OCI-LY7 (cell line): ENCODE results near the gene NCAPG. TPM values are rescaled to one million over a fixed set of nuclear protein-coding genes. Genes with fewer than 3 reads are reported as not detected.

Source experiments
- BruUV-seq: library from RNA; stranded (reverse); fragments of 400-500 nt; replicated peaks from 2 replicates; lab custom pipeline; 2021; lab: Mats Ljungman, UMichigan
- CTCF ChIA-PET: fragments of 300-600 bp; sonication (Branson Sonifier 250); formaldehyde crosslinking; loops from one replicate; lab custom pipeline; 2022; ENCODE audit warnings: antibody characterized with exemption; ENCODE audit not compliant: unreplicated experiment; lab: Charles Lee
- POLR2A ChIA-PET: fragments of 300-600 bp; sonication (Branson Sonifier 250); formaldehyde crosslinking; loops from one replicate; lab custom pipeline; 2022; ENCODE audit warnings: antibody characterized with exemption; lab: Charles Lee
- DNase-seq: peaks from one replicate; pipeline ENCODE4 v3.0.0-alpha.2; 2015; ENCODE audit warnings: low spot score
- H2AFZ ChIP-seq: fragments of 200-600 bp; sonication (generic), shearing (Covaris generic); 2 replicates; pipeline ENCODE4 v1.6.1; 2014; ENCODE audit warnings: mild to moderate bottlenecking, antibody characterized with exemption, low read length, moderate library complexity
- H3K27ac ChIP-seq: fragments of 200-600 bp; sonication (generic); 2 replicates; pipeline ENCODE4 v1.5.1; 2014; ENCODE audit warnings: mixed run types, low read depth, mild to moderate bottlenecking, moderate library complexity, low read length, inconsistent platforms; ENCODE audit not compliant: poor library complexity, severe bottlenecking
- H3K36me3 ChIP-seq: fragments of 200-600 bp; sonication (generic); 2 replicates; pipeline ENCODE4 v1.6.1; 2014; ENCODE audit warnings: mild to moderate bottlenecking, antibody characterized with exemption, low read length, moderate library complexity, mixed read lengths; ENCODE audit not compliant: insufficient read depth
- H3K4me1 ChIP-seq: fragments of 200-600 bp; sonication (generic); 2 replicates; pipeline ENCODE4 v1.5.1; 2014; ENCODE audit warnings: mild to moderate bottlenecking, low read length; ENCODE audit not compliant: insufficient read depth, poor library complexity, severe bottlenecking
- H3K4me2 ChIP-seq: fragments of 200-600 bp; sonication (generic); 2 replicates; pipeline ENCODE4 v1.6.1; 2014; ENCODE audit warnings: mild to moderate bottlenecking, low read length
- H3K4me3 ChIP-seq: fragments of 200-600 bp; sonication (generic); 2 replicates; pipeline ENCODE4 v1.5.1; 2014; ENCODE audit warnings: mild to moderate bottlenecking, low read depth, low read length; ENCODE audit not compliant: poor library complexity, severe bottlenecking
- H3K79me2 ChIP-seq: fragments of 200-600 bp; sonication (generic); 2 replicates; pipeline ENCODE4 v1.6.1; 2016; ENCODE audit warnings: low read depth, mild to moderate bottlenecking, low read length, moderate library complexity, mixed read lengths; ENCODE audit not compliant: insufficient read depth
- H3K9me2 ChIP-seq: fragments of 200-600 bp; sonication (generic); 2 replicates; pipeline ENCODE4 v1.6.1; 2016; ENCODE audit warnings: mild to moderate bottlenecking, low read length, mixed read lengths; ENCODE audit not compliant: insufficient read depth
- H3K9me3 ChIP-seq: fragments of 200-600 bp; sonication (generic); 2 replicates; pipeline ENCODE4 v1.6.1; 2014; ENCODE audit warnings: mild to moderate bottlenecking, mixed run types, low read length, mixed read lengths
- H4K20me1 ChIP-seq: fragments of 200-600 bp; sonication (generic); 2 replicates; pipeline ENCODE4 v1.6.1; 2014; ENCODE audit warnings: mild to moderate bottlenecking, antibody characterized with exemption, low read length, moderate library complexity, mixed read lengths; ENCODE audit not compliant: insufficient read depth
- EZH2phosphoT487 ChIP-seq: fragments of 200-600 bp; sonication (generic); IDR thresholded peaks from 2 replicates; pipeline ENCODE4 v1.6.1; 2018; ENCODE audit warnings: low read depth, borderline replicate concordance, mild to moderate bottlenecking, mixed run types, antibody characterized with exemption, low read length, moderate library complexity, mixed read lengths
- intact Hi-C: fragments of 100-400 bp; cut with micrococcal nuclease; formaldehyde crosslinking; loops from one replicate; pipeline ENCODE4 v1.10.0; 2022; ENCODE audit not compliant: unreplicated experiment
- total RNA-seq, 2 experiments: library from RNA; depleted of rRNA in 1 of 2; stranded (reverse); fragments of >200 nt in 1 of 2; shearing (Covaris generic) in 1 of 2; gene quantifications; 2 replicates each; pipeline ENCODE4 v1.2.3, GENCODE V29; 2014 to 2022
- TF ChIP-seq, protein P1 (sequence below): fragments of 200-600 bp; sonication (generic); conservative IDR thresholded peaks from 2 replicates; pipeline ENCODE4 v1.5.1; 2014; ENCODE audit warnings: mild to moderate bottlenecking, antibody characterized with exemption, low read length, moderate library complexity, mixed read lengths

NCAPG gene
- total RNA-seq, 2 experiments from 2014 or later: 57.5 to 95.4 TPM

DNA sequence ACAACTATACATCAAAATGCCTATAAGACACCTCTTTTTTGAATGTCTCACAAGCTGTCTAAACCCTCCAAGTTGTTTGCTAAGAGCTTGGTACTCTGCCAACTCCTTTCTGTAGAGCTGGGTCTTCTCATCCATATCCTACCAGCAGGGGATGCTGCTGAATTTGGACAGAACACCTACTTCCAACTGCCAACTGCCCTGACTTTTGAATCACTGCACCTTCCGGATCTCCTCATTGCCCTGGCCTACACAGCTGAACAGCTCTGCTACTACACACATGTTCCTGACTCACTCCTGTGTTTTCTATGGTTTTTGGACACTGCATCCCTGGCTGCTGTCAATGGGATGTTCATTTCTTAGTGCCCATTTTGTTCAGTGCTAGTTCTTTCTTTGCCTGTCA is 48.1 kb upstream of the NCAPG start:
- Histone ChIP-seq H3K36me3 (no peaks in the 10 kb centered on the region), H3K4me3 (no peak overlapping the region), H3K4me2 (no peak overlapping the region), H4K20me1 (no peaks in the 10 kb centered on the region), H3K79me2 (no peaks in the 10 kb centered on the region), H3K4me1 (no peaks in the 10 kb centered on the region), H3K27ac (no peak overlapping the region), H2AFZ (no peak overlapping the region), H3K9me2 (no peaks in the 10 kb centered on the region), H3K9me3 (no peaks in the 10 kb centered on the region)
- DNase-seq: peak; percentile 23
- ChIA-PET CTCF (no interaction called here), POLR2A (interaction anchor here (0.6 to 1.3 kb wide), 2 partner anchors 10 to 70 kb away, joined by 3 to 4 read pairs; no protein-coding TSS in a partner anchor)
- intact Hi-C loops: loop anchor here (10.0 kb wide), 1 partner anchor 832 kb away; no protein-coding TSS in a partner anchor
- BruUV-seq: no TSS peak
- TF ChIP-seq EZH2phosphoT487: no peak
- TF ChIP-seq, protein P1, sequence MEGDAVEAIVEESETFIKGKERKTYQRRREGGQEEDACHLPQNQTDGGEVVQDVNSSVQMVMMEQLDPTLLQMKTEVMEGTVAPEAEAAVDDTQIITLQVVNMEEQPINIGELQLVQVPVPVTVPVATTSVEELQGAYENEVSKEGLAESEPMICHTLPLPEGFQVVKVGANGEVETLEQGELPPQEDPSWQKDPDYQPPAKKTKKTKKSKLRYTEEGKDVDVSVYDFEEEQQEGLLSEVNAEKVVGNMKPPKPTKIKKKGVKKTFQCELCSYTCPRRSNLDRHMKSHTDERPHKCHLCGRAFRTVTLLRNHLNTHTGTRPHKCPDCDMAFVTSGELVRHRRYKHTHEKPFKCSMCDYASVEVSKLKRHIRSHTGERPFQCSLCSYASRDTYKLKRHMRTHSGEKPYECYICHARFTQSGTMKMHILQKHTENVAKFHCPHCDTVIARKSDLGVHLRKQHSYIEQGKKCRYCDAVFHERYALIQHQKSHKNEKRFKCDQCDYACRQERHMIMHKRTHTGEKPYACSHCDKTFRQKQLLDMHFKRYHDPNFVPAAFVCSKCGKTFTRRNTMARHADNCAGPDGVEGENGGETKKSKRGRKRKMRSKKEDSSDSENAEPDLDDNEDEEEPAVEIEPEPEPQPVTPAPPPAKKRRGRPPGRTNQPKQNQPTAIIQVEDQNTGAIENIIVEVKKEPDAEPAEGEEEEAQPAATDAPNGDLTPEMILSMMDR: peak; percentile 45; the same call in 1 of the 2 replicates

DNA sequence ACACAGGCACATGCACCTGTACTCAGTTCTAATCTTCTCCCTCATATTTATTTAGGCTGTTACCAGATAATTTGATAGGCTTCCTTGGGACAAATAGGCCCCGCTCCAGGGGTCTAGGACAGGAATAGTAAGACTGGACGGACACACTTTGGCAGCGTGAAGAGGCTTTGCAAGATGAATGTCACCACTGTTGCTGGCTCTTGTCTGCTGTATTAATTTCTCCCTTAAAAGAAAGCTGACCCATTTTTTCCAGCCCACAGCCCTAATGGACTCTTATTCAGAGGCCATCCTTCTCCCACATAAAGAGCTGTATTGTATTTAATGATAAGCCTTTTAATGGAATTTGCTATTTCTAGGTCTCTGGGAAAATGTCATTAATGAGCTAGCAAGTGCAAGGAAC is 47.4 kb upstream of the NCAPG start:
- Histone ChIP-seq H4K20me1 (no peaks in the 10 kb centered on the region), H3K9me3 (no peaks in the 10 kb centered on the region), H3K79me2 (no peaks in the 10 kb centered on the region), H2AFZ (no peak overlapping the region), H3K36me3 (no peaks in the 10 kb centered on the region), H3K4me1 (no peaks in the 10 kb centered on the region), H3K9me2 (no peaks in the 10 kb centered on the region), H3K27ac (no peak overlapping the region), H3K4me3 (no peak overlapping the region), H3K4me2 (no peak overlapping the region)
- ChIA-PET CTCF (no interaction called here), POLR2A (interaction anchor here (0.6 to 1.3 kb wide), 2 partner anchors 46 to 71 kb away, joined by 3 to 4 read pairs; no protein-coding TSS in a partner anchor)
- intact Hi-C loops: loop anchor here (10.0 kb wide), 1 partner anchor 831 kb away; no protein-coding TSS in a partner anchor
- TF ChIP-seq, protein P1: no peak
- no peak for TF ChIP-seq EZH2phosphoT487
- BruUV-seq: no TSS peak
- no peak for DNase-seq

DNA sequence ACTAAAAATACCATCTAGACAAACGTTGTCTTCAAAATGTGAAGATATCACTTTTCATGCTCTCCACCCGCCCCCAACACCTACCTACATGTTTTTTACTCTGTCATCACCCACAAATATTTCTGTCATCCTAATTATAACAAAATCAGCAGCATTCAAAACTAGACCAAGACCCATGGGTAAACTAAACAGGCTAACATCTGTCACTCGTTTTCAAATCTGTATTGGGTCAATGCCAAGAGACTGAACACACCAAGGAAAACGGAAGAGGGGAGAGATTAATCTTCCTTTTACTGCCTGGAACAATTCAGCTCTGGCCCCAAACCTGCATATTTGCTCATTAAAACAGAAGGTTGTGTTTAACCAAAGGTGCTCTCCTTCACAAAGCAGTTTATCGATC is 46.8 kb upstream of the NCAPG start:
- no peaks in the 10 kb centered on the region for H3K9me3 ChIP-seq
- H3K9me2 ChIP-seq: no peaks in the 10 kb centered on the region
- H3K27ac ChIP-seq: no peak overlapping the region
- ChIA-PET CTCF (no interaction called here), POLR2A (interaction anchor here (0.6 kb wide), 1 partner anchor 47 kb away, joined by 3 read pairs; no protein-coding TSS in a partner anchor)
- no peaks in the 10 kb centered on the region for H3K79me2 ChIP-seq
- no peak for DNase-seq
- H2AFZ ChIP-seq: no peak overlapping the region
- no peaks in the 10 kb centered on the region for H3K4me1 ChIP-seq
- no peaks in the 10 kb centered on the region for H3K36me3 ChIP-seq
- no peaks in the 10 kb centered on the region for H4K20me1 ChIP-seq
- H3K4me2 ChIP-seq: no peak overlapping the region
- intact Hi-C loops: loop anchor here (10.0 kb wide), 1 partner anchor 831 kb away; no protein-coding TSS in a partner anchor
- BruUV-seq: no TSS peak
- TF ChIP-seq EZH2phosphoT487: no peak
- H3K4me3 ChIP-seq: no peak overlapping the region
